HepG2 (cell line): Measurements from ENCODE around the gene MRPL50. TPM values are rescaled to one million over a fixed set of nuclear protein-coding genes. Genes with fewer than 3 reads are reported as not detected.

ENCODE experiments used
- ARID2 ChIP-seq: sonication (generic); formaldehyde crosslinking; IDR thresholded peaks from 2 replicates; pipeline ENCODE4 v1.8.1; 2022; ENCODE audit warnings: mild to moderate bottlenecking, missing genetic modification reagents, borderline replicate concordance
- HNF4A ChIP-seq: sonication (generic); formaldehyde crosslinking; IDR thresholded peaks from 2 replicates; pipeline ENCODE4 v1.4.0; 2020; ENCODE audit warnings: missing genetic modification reagents
- NFE2 ChIP-seq: sonication (generic); formaldehyde crosslinking; IDR thresholded peaks from 2 replicates; pipeline ENCODE4 v1.4.0; 2020; ENCODE audit warnings: missing genetic modification reagents
- PCBP1 ChIP-seq: fragments of 200-400 bp; formaldehyde crosslinking; IDR thresholded peaks from 2 replicates; pipeline ENCODE4 v1.6.1; 2017; ENCODE audit warnings: mild to moderate bottlenecking, low read depth, low read length, borderline replicate concordance
- RAD51 ChIP-seq: fragments of 450-650 bp; IDR thresholded peaks from 2 replicates; pipeline ENCODE4 v1.6.1; 2016; ENCODE audit warnings: borderline replicate concordance
- ZC3H4 ChIP-seq: sonication (generic); formaldehyde crosslinking; IDR thresholded peaks from 2 replicates; pipeline ENCODE4 v1.4.0; 2020; ENCODE audit warnings: missing genetic modification reagents, borderline replicate concordance
- ZNF331 ChIP-seq: sonication (generic); formaldehyde crosslinking; IDR thresholded peaks from 2 replicates; pipeline ENCODE4 v1.4.0; 2020; ENCODE audit warnings: missing genetic modification reagents
- polyA plus RNA-seq, 8 experiments: library from polyadenylated mRNA; depleted of rRNA in 3 of 8; stranded (reverse) in 7 of 8; unstranded in 1 of 8; fragments of >200 nt; fragmentation: Illumina TruSeq in 4 of 8; extraction: Trizol in 4 of 8; gene quantifications; 2 replicates each; pipeline versions ENCODE4 v1.2.1 to v1.2.3, GENCODE V29; 2011 to 2016; ENCODE audit warnings: low read depth in 4 of 8, missing spikeins in 1 of 8, mixed read lengths in 1 of 8; ENCODE audit not compliant: insufficient read depth in 1 of 8
- total RNA-seq, 5 experiments: library from RNA; depleted of rRNA; stranded (reverse); fragments of >200 nt; fragmentation: Illumina TruSeq; extraction: Trizol; gene quantifications; 2 replicates each; pipeline ENCODE4 v1.2.3, GENCODE V29; 2016; ENCODE audit warnings: low read depth in 1 of 5
- TF ChIP-seq, protein P1 (sequence below): sonication (generic); formaldehyde crosslinking; IDR thresholded peaks from one replicate; pipeline ENCODE4 v1.5.1; 2020; ENCODE audit warnings: mild to moderate bottlenecking, missing genetic modification reagents; ENCODE audit errors: not compliant biosample characterization
- TF ChIP-seq, protein P2 (sequence below): sonication (generic); IDR thresholded peaks from 2 replicates; pipeline ENCODE4 v1.6.1; 2016; ENCODE audit warnings: low read depth, borderline replicate concordance
- TF ChIP-seq, protein P3 (sequence below): sonication (generic); formaldehyde crosslinking; conservative IDR thresholded peaks from 2 replicates; pipeline ENCODE4 v1.4.0; 2020; ENCODE audit warnings: missing genetic modification reagents
- TF ChIP-seq, protein P4 (sequence below): sonication (generic); formaldehyde crosslinking; IDR thresholded peaks from 2 replicates; pipeline ENCODE4 v1.8.0; 2023; ENCODE audit warnings: mild to moderate bottlenecking, missing genetic modification reagents
- TF ChIP-seq, protein P5 (sequence below): sonication (generic); formaldehyde crosslinking; IDR thresholded peaks from 2 replicates; pipeline ENCODE4 v1.4.0; 2020; ENCODE audit warnings: missing genetic modification reagents
- TF ChIP-seq, protein P6 (sequence below): sonication (generic); formaldehyde crosslinking; IDR thresholded peaks from 2 replicates; pipeline ENCODE4 v1.8.0; 2022; ENCODE audit warnings: missing genetic modification reagents, low read depth, mild to moderate bottlenecking, borderline replicate concordance

Gene MRPL50
- total and polyA plus RNA-seq, 2 of the 13 experiments (the other 11 are each of a cell fraction or from before 2014, with no cell fraction given), result 37.1 to 70.0 TPM

DNA sequence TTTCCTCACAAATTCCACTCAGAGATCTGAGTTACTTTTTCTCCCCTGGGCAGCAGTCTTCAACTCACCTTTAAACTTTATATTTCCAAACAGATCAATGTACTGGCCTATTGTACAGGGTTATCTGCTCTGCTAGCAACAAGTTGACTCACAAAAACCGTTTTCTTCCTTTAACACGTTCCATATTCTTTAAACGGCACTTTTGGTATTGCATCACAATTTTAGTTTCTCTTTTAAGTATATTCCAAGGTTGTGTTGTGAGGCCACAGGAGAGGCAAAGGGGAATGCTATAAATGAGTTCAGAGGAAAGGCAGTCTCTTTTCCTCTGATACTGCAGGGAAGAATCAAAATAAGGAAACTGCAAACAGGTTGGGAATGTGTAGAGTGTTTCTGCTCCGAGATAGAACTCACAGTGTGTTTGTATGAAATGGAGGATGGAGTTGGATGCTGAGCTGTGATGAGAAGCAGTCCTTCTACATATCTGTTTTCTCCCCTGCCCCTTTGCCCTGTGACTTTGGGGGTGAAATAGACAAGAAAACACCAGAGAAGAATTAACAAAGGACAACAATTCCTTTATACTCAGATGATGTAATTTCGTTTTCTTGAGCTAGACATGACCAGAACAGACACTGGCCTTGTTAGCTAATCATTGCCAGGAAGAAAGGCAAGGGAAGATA is 47.1 kb upstream of the MRPL50 start (continued):
- TF ChIP-seq, protein P1, sequence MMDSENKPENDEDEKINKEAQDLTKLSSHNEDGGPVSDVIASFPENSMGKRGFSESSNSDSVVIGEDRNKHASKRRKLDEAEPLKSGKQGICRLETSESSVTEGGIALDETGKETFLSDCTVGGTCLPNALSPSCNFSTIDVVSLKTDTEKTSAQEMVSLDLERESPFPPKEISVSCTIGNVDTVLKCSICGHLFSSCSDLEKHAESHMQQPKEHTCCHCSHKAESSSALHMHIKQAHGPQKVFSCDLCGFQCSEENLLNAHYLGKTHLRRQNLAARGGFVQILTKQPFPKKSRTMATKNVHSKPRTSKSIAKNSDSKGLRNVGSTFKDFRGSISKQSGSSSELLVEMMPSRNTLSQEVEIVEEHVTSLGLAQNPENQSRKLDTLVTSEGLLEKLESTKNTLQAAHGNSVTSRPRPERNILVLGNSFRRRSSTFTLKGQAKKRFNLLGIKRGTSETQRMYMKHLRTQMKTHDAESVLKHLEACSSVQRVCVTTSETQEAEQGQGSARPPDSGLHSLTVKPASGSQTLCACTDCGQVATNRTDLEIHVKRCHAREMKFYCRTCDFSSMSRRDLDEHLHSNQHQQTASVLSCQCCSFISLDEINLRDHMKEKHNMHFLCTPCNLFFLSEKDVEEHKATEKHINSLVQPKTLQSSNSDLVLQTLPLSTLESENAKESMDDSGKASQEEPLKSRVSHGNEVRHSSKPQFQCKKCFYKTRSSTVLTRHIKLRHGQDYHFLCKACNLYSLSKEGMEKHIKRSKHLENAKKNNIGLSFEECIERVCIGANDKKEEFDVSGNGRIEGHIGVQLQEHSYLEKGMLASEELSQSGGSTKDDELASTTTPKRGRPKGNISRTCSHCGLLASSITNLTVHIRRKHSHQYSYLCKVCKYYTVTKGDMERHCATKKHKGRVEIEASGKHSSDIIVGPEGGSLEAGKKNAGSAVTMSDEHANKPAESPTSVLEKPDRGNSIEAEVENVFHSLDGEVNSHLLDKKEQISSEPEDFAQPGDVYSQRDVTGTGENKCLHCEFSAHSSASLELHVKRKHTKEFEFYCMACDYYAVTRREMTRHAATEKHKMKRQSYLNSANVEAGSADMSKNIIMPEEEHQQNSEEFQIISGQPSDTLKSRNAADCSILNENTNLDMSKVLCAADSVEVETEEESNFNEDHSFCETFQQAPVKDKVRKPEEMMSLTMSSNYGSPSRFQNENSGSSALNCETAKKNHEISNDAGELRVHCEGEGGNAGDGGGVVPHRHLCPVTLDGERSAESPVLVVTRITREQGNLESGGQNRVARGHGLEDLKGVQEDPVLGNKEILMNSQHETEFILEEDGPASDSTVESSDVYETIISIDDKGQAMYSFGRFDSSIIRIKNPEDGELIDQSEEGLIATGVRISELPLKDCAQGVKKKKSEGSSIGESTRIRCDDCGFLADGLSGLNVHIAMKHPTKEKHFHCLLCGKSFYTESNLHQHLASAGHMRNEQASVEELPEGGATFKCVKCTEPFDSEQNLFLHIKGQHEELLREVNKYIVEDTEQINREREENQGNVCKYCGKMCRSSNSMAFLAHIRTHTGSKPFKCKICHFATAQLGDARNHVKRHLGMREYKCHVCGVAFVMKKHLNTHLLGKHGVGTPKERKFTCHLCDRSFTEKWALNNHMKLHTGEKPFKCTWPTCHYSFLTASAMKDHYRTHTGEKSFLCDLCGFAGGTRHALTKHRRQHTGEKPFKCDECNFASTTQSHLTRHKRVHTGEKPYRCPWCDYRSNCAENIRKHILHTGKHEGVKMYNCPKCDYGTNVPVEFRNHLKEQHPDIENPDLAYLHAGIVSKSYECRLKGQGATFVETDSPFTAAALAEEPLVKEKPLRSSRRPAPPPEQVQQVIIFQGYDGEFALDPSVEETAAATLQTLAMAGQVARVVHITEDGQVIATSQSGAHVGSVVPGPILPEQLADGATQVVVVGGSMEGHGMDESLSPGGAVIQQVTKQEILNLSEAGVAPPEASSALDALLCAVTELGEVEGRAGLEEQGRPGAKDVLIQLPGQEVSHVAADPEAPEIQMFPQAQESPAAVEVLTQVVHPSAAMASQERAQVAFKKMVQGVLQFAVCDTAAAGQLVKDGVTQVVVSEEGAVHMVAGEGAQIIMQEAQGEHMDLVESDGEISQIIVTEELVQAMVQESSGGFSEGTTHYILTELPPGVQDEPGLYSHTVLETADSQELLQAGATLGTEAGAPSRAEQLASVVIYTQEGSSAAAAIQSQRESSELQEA (CRISPR knock-in tag), result no peak
- TF ChIP-seq ARID2 (no peak), ZNF331 (CRISPR knock-in tag) (peak; percentile 31; the same call in 1 of the 2 replicates), RAD51 (no peak), ZC3H4 (CRISPR knock-in tag) (no peak), HNF4A (CRISPR knock-in tag) (peak; percentile 78), PCBP1 (no peak), NFE2 (CRISPR knock-in tag) (no peak)
- TF ChIP-seq, protein P2, sequence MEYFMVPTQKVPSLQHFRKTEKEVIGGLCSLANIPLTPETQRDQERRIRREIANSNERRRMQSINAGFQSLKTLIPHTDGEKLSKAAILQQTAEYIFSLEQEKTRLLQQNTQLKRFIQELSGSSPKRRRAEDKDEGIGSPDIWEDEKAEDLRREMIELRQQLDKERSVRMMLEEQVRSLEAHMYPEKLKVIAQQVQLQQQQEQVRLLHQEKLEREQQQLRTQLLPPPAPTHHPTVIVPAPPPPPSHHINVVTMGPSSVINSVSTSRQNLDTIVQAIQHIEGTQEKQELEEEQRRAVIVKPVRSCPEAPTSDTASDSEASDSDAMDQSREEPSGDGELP, result no peak
- TF ChIP-seq, protein P3, sequence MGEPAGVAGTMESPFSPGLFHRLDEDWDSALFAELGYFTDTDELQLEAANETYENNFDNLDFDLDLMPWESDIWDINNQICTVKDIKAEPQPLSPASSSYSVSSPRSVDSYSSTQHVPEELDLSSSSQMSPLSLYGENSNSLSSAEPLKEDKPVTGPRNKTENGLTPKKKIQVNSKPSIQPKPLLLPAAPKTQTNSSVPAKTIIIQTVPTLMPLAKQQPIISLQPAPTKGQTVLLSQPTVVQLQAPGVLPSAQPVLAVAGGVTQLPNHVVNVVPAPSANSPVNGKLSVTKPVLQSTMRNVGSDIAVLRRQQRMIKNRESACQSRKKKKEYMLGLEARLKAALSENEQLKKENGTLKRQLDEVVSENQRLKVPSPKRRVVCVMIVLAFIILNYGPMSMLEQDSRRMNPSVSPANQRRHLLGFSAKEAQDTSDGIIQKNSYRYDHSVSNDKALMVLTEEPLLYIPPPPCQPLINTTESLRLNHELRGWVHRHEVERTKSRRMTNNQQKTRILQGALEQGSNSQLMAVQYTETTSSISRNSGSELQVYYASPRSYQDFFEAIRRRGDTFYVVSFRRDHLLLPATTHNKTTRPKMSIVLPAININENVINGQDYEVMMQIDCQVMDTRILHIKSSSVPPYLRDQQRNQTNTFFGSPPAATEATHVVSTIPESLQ (CRISPR knock-in tag), result no peak
- TF ChIP-seq, protein P4, sequence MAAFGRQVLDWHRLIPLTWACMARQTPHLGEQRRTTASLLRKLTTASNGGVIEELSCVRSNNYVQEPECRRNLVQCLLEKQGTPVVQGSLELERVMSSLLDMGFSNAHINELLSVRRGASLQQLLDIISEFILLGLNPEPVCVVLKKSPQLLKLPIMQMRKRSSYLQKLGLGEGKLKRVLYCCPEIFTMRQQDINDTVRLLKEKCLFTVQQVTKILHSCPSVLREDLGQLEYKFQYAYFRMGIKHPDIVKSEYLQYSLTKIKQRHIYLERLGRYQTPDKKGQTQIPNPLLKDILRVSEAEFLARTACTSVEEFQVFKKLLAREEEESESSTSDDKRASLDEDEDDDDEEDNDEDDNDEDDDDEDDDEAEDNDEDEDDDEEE, result no peak
- TF ChIP-seq, protein P5, sequence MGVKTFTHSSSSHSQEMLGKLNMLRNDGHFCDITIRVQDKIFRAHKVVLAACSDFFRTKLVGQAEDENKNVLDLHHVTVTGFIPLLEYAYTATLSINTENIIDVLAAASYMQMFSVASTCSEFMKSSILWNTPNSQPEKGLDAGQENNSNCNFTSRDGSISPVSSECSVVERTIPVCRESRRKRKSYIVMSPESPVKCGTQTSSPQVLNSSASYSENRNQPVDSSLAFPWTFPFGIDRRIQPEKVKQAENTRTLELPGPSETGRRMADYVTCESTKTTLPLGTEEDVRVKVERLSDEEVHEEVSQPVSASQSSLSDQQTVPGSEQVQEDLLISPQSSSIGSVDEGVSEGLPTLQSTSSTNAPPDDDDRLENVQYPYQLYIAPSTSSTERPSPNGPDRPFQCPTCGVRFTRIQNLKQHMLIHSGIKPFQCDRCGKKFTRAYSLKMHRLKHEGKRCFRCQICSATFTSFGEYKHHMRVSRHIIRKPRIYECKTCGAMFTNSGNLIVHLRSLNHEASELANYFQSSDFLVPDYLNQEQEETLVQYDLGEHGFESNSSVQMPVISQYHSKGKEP (CRISPR knock-in tag), result no peak
- TF ChIP-seq, protein P6, sequence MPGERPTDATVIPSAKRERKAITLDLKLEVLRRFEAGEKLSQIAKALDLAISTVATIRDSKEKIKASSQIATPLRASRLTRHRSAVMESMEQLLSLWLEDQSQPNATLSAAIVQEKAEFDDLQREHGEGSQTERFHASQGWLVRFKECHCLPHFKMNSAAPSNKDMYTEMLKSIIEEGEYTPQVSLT (CRISPR knock-in tag), result no peak
